Fibroblast of mammary gland (primary cell): ENCODE results near the gene CCDC92.
A peak's percentile ranks its signal among the peaks of the same experiment; 100 is the strongest.

Experiments used
- DNase-seq: peaks from one replicate; pipeline ENCODE4 v3.0.0-alpha.2; 2010; ENCODE audit warnings: low read depth
- H3K4me3 ChIP-seq: 2 replicates; pipeline ENCODE4 v1.5.1; 2011; ENCODE audit warnings: low read depth, mild to moderate bottlenecking, low read length, moderate library complexity; ENCODE audit not compliant: control insufficient read depth
- CTCF ChIP-seq: conservative IDR thresholded peaks from 2 replicates; pipeline ENCODE4 v1.5.1; 2011; ENCODE audit warnings: low read depth, low read length, inconsistent platforms; ENCODE audit not compliant: control insufficient read depth, insufficient read depth

Gene CCDC92

DNA sequence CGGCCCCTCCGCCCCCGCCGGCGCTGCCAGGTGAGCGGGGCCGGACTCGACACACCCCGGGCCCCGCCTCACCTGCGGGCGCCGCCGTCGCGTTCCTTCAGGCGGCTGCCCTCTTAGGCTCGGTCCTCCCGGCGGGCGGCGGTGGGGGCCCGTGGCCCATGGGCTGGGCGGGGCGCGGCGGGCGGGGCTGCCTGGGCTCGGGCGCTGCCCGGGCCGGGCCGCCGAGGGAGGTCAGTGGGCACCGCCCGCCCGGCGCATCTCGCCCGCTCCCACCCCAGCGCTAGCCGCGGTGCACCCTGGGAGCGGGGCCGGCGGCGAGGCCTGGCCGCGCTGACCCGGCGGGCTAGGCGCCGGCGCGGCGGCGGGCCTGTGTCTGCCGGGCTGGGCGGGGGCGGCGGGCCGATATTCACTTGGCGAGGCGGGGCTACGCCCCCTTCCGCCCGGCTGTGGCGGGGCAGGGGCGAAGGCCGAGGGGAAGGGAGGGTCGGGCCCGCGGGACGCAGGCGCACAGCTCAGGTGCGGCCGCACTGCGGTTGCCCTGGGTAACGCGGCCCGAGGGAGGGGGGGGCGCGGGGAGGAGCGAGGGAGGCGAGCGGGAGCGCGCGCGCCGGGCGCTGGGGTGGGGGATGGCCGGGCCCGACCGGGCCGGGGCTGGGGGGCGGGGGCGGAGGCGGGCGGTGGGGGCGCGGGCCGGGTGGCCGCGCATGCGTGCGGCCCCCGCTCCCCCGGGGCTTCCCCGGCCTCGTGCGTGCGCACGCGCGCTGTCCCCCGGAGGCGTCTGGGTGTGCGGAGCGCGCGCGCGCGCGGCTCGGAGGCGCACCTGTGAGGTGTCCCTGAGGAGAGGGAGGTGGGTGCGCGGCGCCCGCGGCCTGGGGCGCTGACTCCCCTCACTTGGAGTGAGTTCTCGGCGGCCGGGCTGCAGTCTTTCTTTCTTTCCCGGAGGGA is at the start of gene CCDC92, which contains the start of gene ZNF664:
CCDC92 (minus strand) TSS at position 375 of the 945 bp plus-strand sequence. CDS start 28,526 bp downstream, outside the sequence.
ZNF664 (plus strand) TSS at position 759 of the 945 bp plus-strand sequence. CDS start 38,930 bp downstream, outside the sequence.
- peak; percentile 82 for DNase-seq
- H3K4me3 ChIP-seq: peak within 1 kb of the TSS; percentile 64
- TF ChIP-seq CTCF: no peak

DNA sequence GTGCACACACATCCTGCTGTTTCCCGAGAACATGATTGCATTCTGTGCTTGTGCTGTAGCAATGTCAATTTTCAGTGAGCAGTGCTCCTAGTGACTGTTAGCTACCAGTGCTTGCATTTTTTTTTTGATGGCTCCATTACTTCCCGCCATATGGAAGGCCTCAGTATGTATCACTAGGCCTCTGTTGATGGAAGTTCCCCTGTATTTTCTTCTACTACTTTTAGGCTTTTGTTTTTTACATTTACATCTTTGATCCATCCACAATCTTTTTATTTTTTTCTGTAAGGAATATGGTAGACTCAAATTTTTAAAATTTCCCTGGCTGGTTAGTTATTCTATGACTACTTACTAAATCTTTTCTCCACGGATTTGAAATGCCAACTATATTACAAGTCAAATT is 49.5 kb upstream of the CCDC92 start:
- no peak overlapping the region for H3K4me3 ChIP-seq
- TF ChIP-seq CTCF: no peak
- no peak for DNase-seq

- H3K4me3 ChIP-seq: no peak overlapping the region
- no peak for TF ChIP-seq CTCF
- DNase-seq: no peak
Measured at GRCh38 chr12:124021007-124021406, 48.4 kb upstream of the CCDC92 start.

DNA sequence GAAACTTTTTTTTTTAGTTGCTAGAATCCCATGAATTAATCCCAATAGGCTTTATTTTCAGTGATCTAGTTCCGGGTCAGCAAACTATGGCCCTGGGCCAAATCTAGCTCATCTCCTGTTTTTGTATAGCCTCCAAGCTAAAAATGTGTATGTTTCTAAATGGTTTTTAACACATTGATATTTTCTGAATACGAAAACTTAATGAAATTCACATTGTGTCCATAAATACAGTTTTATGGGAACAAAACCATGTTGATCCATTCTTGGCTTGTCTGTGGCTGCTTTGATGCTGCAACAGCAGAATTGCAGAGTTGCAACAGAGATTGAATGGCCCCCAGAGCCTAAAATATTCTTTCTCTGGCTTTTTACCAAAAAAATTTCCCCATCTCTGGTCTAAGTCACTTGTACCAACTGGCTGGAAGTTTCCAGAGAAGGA is 47.9 kb upstream of the CCDC92 start:
- no peak for TF ChIP-seq CTCF
- no peak overlapping the region for H3K4me3 ChIP-seq
- DNase-seq: peak; percentile 74

- no peak for DNase-seq
- H3K4me3 ChIP-seq: no peak overlapping the region
- TF ChIP-seq CTCF: no peak
Measured at GRCh38 chr12:124019115-124019514, 46.5 kb upstream of the CCDC92 start.

GRCh38 chr12:124018539-124018938 is 45.9 kb upstream of the CCDC92 start:
- H3K4me3 ChIP-seq: no peak overlapping the region
- no peak for TF ChIP-seq CTCF
- no peak for DNase-seq

DNA sequence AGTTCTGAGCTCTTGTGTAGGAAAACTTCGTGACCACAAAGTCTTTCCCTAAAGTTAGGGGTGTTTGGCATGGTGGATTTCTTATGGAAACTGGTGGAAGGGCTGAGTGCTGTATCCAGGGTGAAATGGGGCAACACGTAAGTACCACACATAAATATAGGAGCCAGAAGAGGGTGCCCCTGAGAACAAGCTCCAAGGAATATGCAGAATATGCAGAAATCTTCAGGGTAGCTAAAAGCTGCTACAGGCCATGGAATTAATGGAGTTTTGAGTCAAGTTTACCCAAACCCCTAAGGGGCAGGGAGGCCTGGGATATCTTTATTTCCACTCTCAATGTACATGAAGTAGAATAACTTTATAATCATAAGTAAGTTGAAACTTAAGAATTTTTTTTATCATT is 44.4 kb upstream of the CCDC92 start:
- TF ChIP-seq CTCF: no peak
- no peak for DNase-seq
- H3K4me3 ChIP-seq: no peak overlapping the region
